GM13976 (cell line): Measurements from ENCODE around the gene ZNF76.

ENCODE experiments used
- DNase-seq: peaks from one replicate; pipeline ENCODE4 v3.0.0; 2012; ENCODE audit warnings: low spot score
- CTCF ChIP-seq: IDR thresholded peaks from 2 replicates; pipeline ENCODE4 v1.5.1; 2012; ENCODE audit warnings: borderline replicate concordance, mild to moderate bottlenecking; ENCODE audit not compliant: insufficient read depth; ENCODE audit errors: extremely low read depth, missing control alignments, control extremely low read depth
- in situ Hi-C: fragments of 300-500 bp; cut with MboI; formaldehyde crosslinking; loops from one replicate; pipeline ENCODE4 v1.12.0; 2022; ENCODE audit warnings: low sequenced_read_pairs, mixed read lengths, inconsistent platforms; ENCODE audit not compliant: unreplicated experiment

Gene ZNF76

GRCh38 chr6:35273822-35274559, 14.5 kb downstream of the ZNF76 start:
- no peak for TF ChIP-seq CTCF
- in situ Hi-C loops = no loop called here
- no peak for DNase-seq

GRCh38 chr6:35275744-35276260, 16.3 kb downstream of the ZNF76 start:
- no peak for TF ChIP-seq CTCF
- no peak for DNase-seq
- in situ Hi-C loops = no loop called here

GRCh38 chr6:35278708-35279107, 19.2 kb downstream of the ZNF76 start:
- in situ Hi-C loops = no loop called here
- TF ChIP-seq CTCF = no peak
- DNase-seq = no peak

GRCh38 chr6:35280903-35281302, 21.4 kb downstream of the ZNF76 start:
- in situ Hi-C loops = no loop called here
- no peak for TF ChIP-seq CTCF
- no peak for DNase-seq

GRCh38 chr6:35282472-35282871, 22.9 kb downstream of the ZNF76 start:
- DNase-seq = no peak

GRCh38 chr6:35283361-35283760, 23.8 kb downstream of the ZNF76 start:
- TF ChIP-seq CTCF = no peak
- in situ Hi-C loops = no loop called here

More at GRCh38 chr6:35282472-35282871, 22.9 kb downstream of the ZNF76 start:
- TF ChIP-seq CTCF = no peak
- in situ Hi-C loops = no loop called here

More at GRCh38 chr6:35283361-35283760, 23.8 kb downstream of the ZNF76 start:
- DNase-seq = no peak
